Transverse colon (tissue), 4 donors: ENCODE data around the gene SCD. TPM values are rescaled to one million over a fixed set of nuclear protein-coding genes. Genes with fewer than 3 reads are reported as not detected.
"Not testable (repeated sequence)": the region's sequence is repeated elsewhere in the genome, so short reads cannot be mapped to it uniquely, and the experiment has no call there.

ENCODE experiments used
- DNase-seq: peaks from one replicate; pipeline ENCODE4 v3.0.0-alpha.2; 2019
- H3K27ac ChIP-seq, 4 donors: fragments of 200-600 bp; sonication (generic); 2 replicates each; pipeline ENCODE4 v1.5.1; 2016 to 2018; ENCODE audit warnings: inconsistent platforms in 4 of 4
- H3K27me3 ChIP-seq: fragments of 200-600 bp; sonication (generic); 2 replicates; pipeline ENCODE4 v1.5.1; 2017; ENCODE audit warnings: inconsistent platforms
- H3K36me3 ChIP-seq, 4 donors: fragments of 200-600 bp; sonication (generic); 2 replicates each; pipeline ENCODE4 v1.5.1; 2017 to 2019; ENCODE audit warnings: inconsistent platforms in 4 of 4
- H3K4me1 ChIP-seq, 4 donors: fragments of 200-600 bp; sonication (generic); 2 replicates each; pipeline ENCODE4 v1.5.1; 2017 to 2020; ENCODE audit warnings: inconsistent platforms in 4 of 4
- H3K4me3 ChIP-seq, 4 donors: fragments of 200-600 bp; sonication (generic); 1 replicate in 1 of 4; 2 replicates in 3 of 4; pipeline versions ENCODE4 v1.5.1 to v1.6.1; 2017 to 2019; ENCODE audit warnings: inconsistent platforms in 4 of 4
- H3K9me3 ChIP-seq, 2 donors: fragments of 200-600 bp; sonication (generic); 2 replicates each; pipeline ENCODE4 v1.5.1; 2017 to 2019; ENCODE audit warnings: inconsistent platforms in 2 of 2
- EP300 ChIP-seq: sonication (generic); formaldehyde crosslinking; IDR thresholded peaks from one replicate; pipeline ENCODE4 v1.6.1; 2017; ENCODE audit warnings: antibody characterized with exemption, low read depth
- POLR2A ChIP-seq: fragments of 450-650 bp; IDR thresholded peaks from one replicate; pipeline ENCODE4 v1.6.1; 2016; ENCODE audit warnings: antibody characterized with exemption, mild to moderate bottlenecking, moderate library complexity
- POLR2AphosphoS5 ChIP-seq, 3 donors: sonication (generic); formaldehyde crosslinking; IDR thresholded peaks; one replicate each; pipeline ENCODE4 v1.6.1; 2016; ENCODE audit warnings: antibody characterized with exemption in 3 of 3
- WGBS, 2 donors: methylation state at CpG; one replicate each; pipeline ENCODE4 v1.1.5; 2018; ENCODE audit warnings: low coverage in 1 of 2; 5-methylcytosine and 5-hydroxymethylcytosine counted together
- in situ Hi-C, 4 donors: fragments of 200-750 bp; cut with MboI; loops; one replicate each; pipeline versions ENCODE4 v1.15.0 to v1.15.1; 2017; ENCODE audit warnings: low sequenced_read_pairs in 3 of 4, low pct_ligation_motif_present in 1 of 4, low pct_unique_long_range_greater_than_20kb in 1 of 4
- intact Hi-C: fragments of 100-400 bp; cut with DNase I; formaldehyde crosslinking; loops from one replicate; pipeline ENCODE4 v1.15.1; 2023; ENCODE audit warnings: low total_unique reads
- total RNA-seq, 4 donors: library from RNA; depleted of rRNA; stranded (reverse); fragments of >200 nt; gene quantifications; one replicate each; pipeline ENCODE4 v1.1.0, GENCODE V29; 2016
- TF ChIP-seq, protein P1 (sequence below), 5 experiments: fragments of 200-600 bp in 3 of 5; fragments of 450-650 bp in 2 of 5; sonication (generic) in 3 of 5; IDR thresholded peaks; 1 replicate in 2 of 5; 2 replicates in 3 of 5; pipeline ENCODE4 v1.5.1; 2016 to 2017; ENCODE audit warnings: antibody characterized with exemption in 5 of 5, inconsistent platforms in 3 of 5, mild to moderate bottlenecking in 2 of 5, moderate library complexity in 1 of 5

Gene SCD
- 10 to 100 TPM in 3 of 4 donors, 1 to 10 TPM in 1; 9.2 to 62.1 (median 21.8) TPM for total RNA-seq

DNA sequence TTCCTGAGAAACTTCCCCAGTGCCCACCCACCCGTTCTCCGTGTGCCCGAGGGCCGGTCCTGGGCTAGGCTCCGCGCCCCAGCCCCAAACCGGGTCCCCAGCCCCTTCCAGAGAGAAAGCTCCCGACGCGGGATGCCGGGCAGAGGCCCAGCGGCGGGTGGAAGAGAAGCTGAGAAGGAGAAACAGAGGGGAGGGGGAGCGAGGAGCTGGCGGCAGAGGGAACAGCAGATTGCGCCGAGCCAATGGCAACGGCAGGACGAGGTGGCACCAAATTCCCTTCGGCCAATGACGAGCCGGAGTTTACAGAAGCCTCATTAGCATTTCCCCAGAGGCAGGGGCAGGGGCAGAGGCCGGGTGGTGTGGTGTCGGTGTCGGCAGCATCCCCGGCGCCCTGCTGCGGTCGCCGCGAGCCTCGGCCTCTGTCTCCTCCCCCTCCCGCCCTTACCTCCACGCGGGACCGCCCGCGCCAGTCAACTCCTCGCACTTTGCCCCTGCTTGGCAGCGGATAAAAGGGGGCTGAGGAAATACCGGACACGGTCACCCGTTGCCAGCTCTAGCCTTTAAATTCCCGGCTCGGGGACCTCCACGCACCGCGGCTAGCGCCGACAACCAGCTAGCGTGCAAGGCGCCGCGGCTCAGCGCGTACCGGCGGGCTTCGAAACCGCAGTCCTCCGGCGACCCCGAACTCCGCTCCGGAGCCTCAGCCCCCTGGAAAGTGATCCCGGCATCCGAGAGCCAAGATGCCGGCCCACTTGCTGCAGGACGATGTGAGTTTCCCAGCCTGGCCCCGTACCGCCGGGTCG lies at the start of gene SCD:
Gene SCD (plus strand): TSS at position 469 of the 803 bp plus-strand sequence. CDS start 272 bp downstream, at position 741.
- 1% methylated on average over 51 of the region's 73 CpGs; no CpG with 5 or more reads in 1 of the 2 donors for WGBS, 2 donors
- TF ChIP-seq EP300 (no peak), POLR2AphosphoS5 (IDR thresholded peaks at IDR 0.05) (peak; percentile 56 to 84 (median 82)), POLR2A (peak; percentile 78)
- TF ChIP-seq, protein P1, sequence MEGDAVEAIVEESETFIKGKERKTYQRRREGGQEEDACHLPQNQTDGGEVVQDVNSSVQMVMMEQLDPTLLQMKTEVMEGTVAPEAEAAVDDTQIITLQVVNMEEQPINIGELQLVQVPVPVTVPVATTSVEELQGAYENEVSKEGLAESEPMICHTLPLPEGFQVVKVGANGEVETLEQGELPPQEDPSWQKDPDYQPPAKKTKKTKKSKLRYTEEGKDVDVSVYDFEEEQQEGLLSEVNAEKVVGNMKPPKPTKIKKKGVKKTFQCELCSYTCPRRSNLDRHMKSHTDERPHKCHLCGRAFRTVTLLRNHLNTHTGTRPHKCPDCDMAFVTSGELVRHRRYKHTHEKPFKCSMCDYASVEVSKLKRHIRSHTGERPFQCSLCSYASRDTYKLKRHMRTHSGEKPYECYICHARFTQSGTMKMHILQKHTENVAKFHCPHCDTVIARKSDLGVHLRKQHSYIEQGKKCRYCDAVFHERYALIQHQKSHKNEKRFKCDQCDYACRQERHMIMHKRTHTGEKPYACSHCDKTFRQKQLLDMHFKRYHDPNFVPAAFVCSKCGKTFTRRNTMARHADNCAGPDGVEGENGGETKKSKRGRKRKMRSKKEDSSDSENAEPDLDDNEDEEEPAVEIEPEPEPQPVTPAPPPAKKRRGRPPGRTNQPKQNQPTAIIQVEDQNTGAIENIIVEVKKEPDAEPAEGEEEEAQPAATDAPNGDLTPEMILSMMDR (IDR thresholded peaks at IDR 0.05) = peak in 1 of 5 experiments; percentile 11
- peak; percentile 77 for DNase-seq
- H3K9me3 ChIP-seq = no peaks in the 10 kb centered on the region
- no peaks in the 10 kb centered on the region for H3K27me3 ChIP-seq
- in situ Hi-C loops = loop anchor here in 3 of 4 donors (10.0 to 25.0 kb wide), 2 partner anchors 165 to 168 kb away; partner anchors contain the start of gene SEC31B (in 3 of the 3)
- intact Hi-C loops = no loop called here
- H3K27ac ChIP-seq = peak within 1 kb of the TSS in 3 of 4 donors; percentile 63 to 72 (median 66)
- H3K4me1 ChIP-seq = peaks cover 0 to 36% (median 21%) of the 10 kb centered on the region in 4 donors
- H3K4me3 ChIP-seq = peak within 1 kb of the TSS; percentile 36 to 73 (median 56)
- H3K36me3 ChIP-seq = no peaks in the 10 kb centered on the region

DNA sequence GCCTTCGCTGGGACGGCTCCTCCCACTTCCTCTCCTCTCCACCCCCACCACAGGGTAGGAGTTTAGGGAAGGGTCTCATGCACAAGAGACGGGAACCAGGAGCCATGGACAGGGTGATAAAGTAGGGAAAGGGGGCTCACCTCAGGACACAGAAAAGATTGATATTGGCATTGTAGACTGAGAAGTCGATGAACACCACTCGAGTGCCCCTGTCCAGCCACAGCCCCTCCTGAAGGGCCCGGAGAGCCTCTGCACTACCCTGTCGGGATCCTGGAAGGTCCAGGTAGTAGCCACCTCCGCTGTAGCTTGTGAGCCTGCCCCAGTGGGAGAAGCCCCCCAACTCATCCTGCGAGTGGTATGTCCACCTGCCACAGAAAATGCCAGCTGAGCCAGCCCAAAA lies 49.8 kb upstream of the SCD start:
- TF ChIP-seq POLR2AphosphoS5 (IDR thresholded peaks at IDR 0.05) (no peak), POLR2A (no peak), EP300 (no peak)
- TF ChIP-seq, protein P1 (IDR thresholded peaks at IDR 0.05) = no peak
- 63% methylated on average over 9 of the region's 9 CpGs; no CpG with 5 or more reads in 1 of the 2 donors for WGBS, 2 donors
- DNase-seq = no peak
- Histone ChIP-seq H3K9me3 (no peaks in the 10 kb centered on the region), H3K36me3 (no peaks in the 10 kb centered on the region), H3K27ac (no peak overlapping the region), H3K27me3 (peaks cover 21% of the 10 kb centered on the region), H3K4me3 (no peak overlapping the region), H3K4me1 (no peaks in the 10 kb centered on the region)
- intact Hi-C loops = no loop called here
- in situ Hi-C loops = no loop called here

DNA sequence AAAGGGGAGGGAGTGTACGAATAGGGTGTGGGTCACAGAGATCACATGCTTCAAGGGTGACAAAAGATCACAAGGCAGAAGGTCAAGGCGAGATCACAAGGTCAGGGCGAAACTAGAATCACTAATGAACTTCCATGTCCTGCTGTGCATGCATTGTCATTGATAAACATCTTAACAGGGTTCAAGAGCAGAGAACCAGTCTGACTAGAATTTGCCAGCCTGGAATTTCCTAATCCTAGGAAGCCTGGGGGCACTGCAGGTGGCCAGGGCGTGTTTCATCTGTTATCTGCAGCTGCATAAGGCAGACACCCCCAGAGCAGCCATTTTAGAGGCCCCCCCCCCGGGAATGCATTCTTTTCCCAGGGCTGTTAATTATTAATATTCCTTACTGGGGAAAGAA lies 45.9 kb upstream of the SCD start:
- H3K4me3 ChIP-seq, DNase-seq, H3K36me3 ChIP-seq, H3K9me3 ChIP-seq, H3K4me1 ChIP-seq, in situ Hi-C loops, H3K27ac ChIP-seq, intact Hi-C loops: not testable (repeated sequence)
- WGBS, 2 donors = 60 to 66% methylated on average over 1 to 5 of the region's 5 CpGs
- H3K27me3 ChIP-seq = peaks cover 39% of the 10 kb centered on the region

DNA sequence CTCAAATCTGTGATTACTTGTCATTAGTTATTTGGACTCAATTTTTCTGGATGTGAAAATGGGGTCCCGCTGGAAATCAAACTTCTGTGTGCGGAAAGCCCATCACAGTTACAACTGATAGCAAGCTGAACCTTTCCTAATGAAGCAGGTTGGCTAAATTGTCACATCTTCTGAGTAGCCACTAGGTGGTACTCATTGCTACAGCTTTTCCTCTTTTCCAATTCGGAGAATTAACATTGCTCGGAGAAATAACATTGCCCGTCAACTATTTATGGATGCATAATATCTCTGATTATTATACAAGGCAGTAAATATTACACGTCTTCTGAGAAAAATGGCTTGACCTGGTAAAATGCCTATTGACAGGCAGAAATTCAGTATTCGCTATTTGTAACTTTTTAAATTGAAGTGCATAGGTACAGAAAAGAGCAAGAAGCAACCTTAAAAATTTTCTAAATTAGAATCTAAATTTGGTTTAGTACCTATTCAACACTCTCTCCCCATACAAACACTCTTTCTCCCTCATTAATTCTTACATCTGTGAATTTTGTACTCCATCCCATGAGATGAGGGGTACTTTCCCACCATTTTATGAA lies 43.2 kb upstream of the SCD start:
- intact Hi-C loops = no loop called here
- in situ Hi-C loops = no loop called here
- H3K36me3 ChIP-seq = no peaks in the 10 kb centered on the region
- TF ChIP-seq POLR2A (no peak), EP300 (no peak), POLR2AphosphoS5 (IDR thresholded peaks at IDR 0.05) (no peak)
- TF ChIP-seq, protein P1 (IDR thresholded peaks at IDR 0.05) = peak; percentile 37 to 50 (median 44)
- H3K9me3 ChIP-seq = no peaks in the 10 kb centered on the region
- no peak for DNase-seq
- H3K4me3 ChIP-seq = no peak overlapping the region
- no peaks in the 10 kb centered on the region for H3K4me1 ChIP-seq
- peaks cover 31% of the 10 kb centered on the region for H3K27me3 ChIP-seq
- WGBS, 2 donors = 18 to 23% methylated on average over 6 to 7 of the region's 7 CpGs
- no peak overlapping the region for H3K27ac ChIP-seq
